Right cardiac atrium (tissue), 5 donors: Measurements from ENCODE around the gene TMEM117. TPM values are rescaled to one million over a fixed set of nuclear protein-coding genes. Genes with fewer than 3 reads are reported as not detected.
A peak's percentile ranks its signal among the peaks of the same experiment; 100 is the strongest.

Source experiments
- ATAC-seq, 2 donors: fragments of 200-7000 bp; cut with Tn5 transposase; one replicate each; pipeline versions ENCODE4 v1.8.0 to v1.9.1; 2020; ENCODE audit warnings: moderate library complexity in 2 of 2, mild to moderate bottlenecking in 1 of 2
- DNase-seq, 3 donors: peaks; one replicate each; pipeline ENCODE4 v3.0.0-alpha.2; 2020
- H3K27ac ChIP-seq: one replicate; pipeline ENCODE4 v1.5.1; 2013; ENCODE audit warnings: mild to moderate bottlenecking, low read length, control low read depth, moderate library complexity
- H3K27me3 ChIP-seq: one replicate; pipeline ENCODE4 v1.6.1; 2013; ENCODE audit not compliant: control insufficient read depth, insufficient read depth
- H3K4me1 ChIP-seq: one replicate; pipeline ENCODE4 v1.6.1; 2013; ENCODE audit warnings: low read length; ENCODE audit not compliant: control insufficient read depth, insufficient read depth
- H3K4me3 ChIP-seq: one replicate; pipeline ENCODE4 v1.5.1; 2013; ENCODE audit warnings: low read length, control low read depth
- H3K9me3 ChIP-seq: one replicate; pipeline ENCODE4 v1.6.1; 2013; ENCODE audit warnings: low read length; ENCODE audit not compliant: control insufficient read depth
- WGBS: extraction: QIAGEN DNeasy Blood & Tissue Kit; methylation state at CpG from one replicate; pipeline ENCODE4 v1.1.7; 2013; 5-methylcytosine and 5-hydroxymethylcytosine counted together
- intact Hi-C, 4 donors: fragments of 100-400 bp; cut with DNase I; formaldehyde crosslinking; loops; one replicate each; pipeline versions ENCODE4 v1.11.0 to v1.14.0; 2022 to 2023
- polyA plus RNA-seq: library from polyadenylated mRNA; stranded (reverse); fragments of 200-250 nt; gene quantifications from one replicate; pipeline ENCODE4 v1.2.3, GENCODE V29; 2013
- total RNA-seq, 4 donors: library from RNA; stranded (reverse); fragmentation: NEBNext Ultra II Directional; extraction: Animal tissue kit (Norgen Biotek cat#: 25700); gene quantifications; one replicate each; pipeline ENCODE4 v1.2.1, GENCODE V29; 2021
- donor health status: healthy with polysubstance abuse.
- donor health status: DM: no; HTN: yes; CAD: no.
- donor health status: DM: no; HTN: no; CAD: no.
- donor health status: DM: no; HTN: yes; CAD: no; lungs with severe emphysema.
- donor health status: DM: yes; HTN: yes; CAD: no.

The TMEM117 gene
- total and polyA plus RNA-seq, 5 donors = 8.0 to 13.0 (median 11.7) TPM

DNA sequence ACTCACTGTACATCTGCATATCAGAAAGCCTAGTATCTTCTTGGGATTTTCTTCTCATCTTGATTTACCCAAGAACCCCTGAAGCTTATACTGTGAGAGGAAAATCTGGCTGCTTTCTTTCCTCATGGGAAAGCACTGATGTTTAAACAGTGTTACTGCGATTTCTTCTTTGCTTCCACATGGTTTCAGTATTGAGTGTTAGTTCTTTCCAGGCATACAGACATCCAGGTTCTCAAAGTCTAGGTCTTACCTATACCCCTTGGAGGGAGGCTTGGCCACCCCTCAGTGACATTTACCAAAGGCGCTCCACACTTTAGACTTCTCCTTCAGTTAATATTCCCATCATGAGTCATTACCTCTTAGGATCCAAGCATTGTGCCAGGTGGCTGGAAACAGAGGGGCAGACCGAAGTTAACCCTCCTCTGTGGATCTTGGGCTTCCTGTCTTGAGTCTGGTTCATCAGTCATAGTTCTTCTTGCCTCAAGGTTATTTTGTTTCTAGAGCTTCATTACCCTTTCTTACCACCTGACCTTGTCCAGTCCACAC, 79.1 kb downstream of the TMEM117 start:
- Histone ChIP-seq H3K9me3 (no peaks in the 10 kb centered on the region), H3K27ac (no peak overlapping the region), H3K4me3 (no peak overlapping the region), H3K27me3 (no peaks in the 10 kb centered on the region), H3K4me1 (no peaks in the 10 kb centered on the region)
- no peak for DNase-seq
- 72% methylated on average over 3 of the region's 3 CpGs for WGBS
- peak; percentile 30 to 55 for ATAC-seq
- intact Hi-C loops = no loop called here

DNA sequence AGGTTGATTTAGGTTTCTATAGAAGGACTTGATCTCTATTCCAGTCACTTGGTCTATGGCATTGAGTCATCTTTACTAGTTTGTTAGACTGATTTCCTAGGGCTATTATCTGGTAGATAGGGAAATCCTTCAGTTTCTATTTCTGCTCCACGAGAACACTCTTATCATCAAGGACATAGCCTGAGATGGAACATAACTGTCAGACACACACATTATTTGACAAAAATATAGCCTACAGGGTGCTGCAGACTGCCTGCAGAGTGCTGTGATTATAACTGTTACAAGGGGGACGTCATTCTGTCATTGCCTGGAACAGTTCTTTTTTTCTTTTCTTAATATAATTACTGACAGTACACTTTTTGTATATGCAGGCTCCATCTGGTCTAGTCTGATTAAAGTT, 82.0 kb downstream of the TMEM117 start:
- H3K4me1 ChIP-seq = no peaks in the 10 kb centered on the region
- H3K27me3 ChIP-seq = no peaks in the 10 kb centered on the region
- DNase-seq (no peak), ATAC-seq (peak; percentile 84 to 91)
- H3K4me3 ChIP-seq = no peak overlapping the region
- H3K9me3 ChIP-seq = no peaks in the 10 kb centered on the region
- peak overlapping the region; percentile 68 for H3K27ac ChIP-seq
- 36% methylated on average over 2 of the region's 2 CpGs for WGBS
- intact Hi-C loops = no loop called here

DNA sequence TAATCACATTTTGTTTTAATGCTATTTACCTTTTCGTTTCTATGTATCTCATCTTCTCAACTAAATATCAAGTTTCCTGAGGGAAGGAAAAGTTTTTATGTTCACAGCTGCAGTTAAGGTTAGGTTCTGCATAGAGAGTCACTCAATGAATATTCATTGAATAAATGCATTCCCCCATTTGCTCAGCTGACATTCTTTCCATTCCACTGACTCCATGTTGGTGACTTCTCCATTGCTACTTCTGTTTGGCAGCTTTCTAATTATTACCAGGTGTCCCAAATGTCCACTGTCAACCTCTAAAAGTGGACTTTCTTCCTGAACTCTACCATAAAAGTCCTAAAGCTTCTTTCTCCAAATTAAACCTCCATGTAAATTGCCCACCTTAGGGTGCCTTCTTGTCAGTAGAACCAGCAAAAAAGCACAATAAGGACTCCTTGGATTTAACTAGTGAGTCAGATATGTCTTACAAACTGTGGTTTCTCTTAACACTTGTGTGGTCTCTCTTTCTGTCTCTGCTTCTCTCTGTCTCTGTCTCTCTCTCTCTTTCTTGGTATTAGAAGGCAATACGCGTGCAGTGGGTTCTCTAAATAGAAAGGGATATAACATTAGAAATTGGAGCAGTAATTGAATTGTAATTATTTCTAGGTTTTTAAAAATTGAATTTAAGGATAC, 85.9 kb downstream of the TMEM117 start:
- Histone ChIP-seq H3K9me3 (no peaks in the 10 kb centered on the region), H3K27me3 (no peaks in the 10 kb centered on the region), H3K4me3 (no peak overlapping the region), H3K27ac (no peak overlapping the region), H3K4me1 (no peaks in the 10 kb centered on the region)
- DNase-seq (no peak), ATAC-seq (no peak)
- WGBS = 94% methylated on average over 3 of the region's 3 CpGs
- intact Hi-C loops = no loop called here

DNA sequence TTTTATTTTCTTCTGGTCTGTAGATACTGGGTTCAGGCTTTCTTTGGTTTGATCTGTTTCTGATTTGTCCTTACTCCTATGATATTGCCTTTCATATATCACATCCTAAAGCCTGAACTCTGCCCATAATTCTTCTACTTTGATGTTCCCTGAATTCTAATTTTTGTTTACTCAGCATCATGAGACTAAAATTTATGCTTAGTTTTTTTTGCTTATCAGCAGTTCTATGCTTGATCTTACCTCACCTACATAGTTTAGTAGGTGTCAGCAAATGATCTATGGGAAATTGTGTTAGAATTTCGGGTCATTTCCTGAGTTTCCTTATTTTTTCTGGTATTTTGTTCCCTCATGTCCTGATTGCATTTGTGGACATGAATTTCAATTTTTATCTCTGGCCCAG, 94.2 kb downstream of the TMEM117 start:
- no peaks in the 10 kb centered on the region for H3K4me1 ChIP-seq

DNA sequence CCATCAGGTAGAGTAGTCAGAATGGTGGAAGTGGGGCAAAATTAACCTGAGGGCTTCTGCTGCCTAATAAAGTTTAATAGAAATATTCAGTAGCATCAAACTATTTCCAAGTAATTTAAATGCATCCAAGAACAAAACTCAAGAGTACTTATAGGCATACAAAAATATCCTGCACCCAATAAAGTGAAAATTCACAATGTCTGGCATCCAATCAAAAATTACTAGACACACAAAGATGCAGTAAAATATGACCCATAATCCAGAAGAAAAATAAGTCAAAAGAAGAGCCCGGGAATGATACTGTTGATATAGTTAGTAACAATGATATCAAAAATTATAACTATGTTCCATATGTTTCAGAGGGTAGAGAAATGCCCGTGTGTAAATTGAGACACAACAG, 95.3 kb downstream of the TMEM117 start:
- Histone ChIP-seq H3K27me3 (no peaks in the 10 kb centered on the region), H3K4me3 (no peak overlapping the region), H3K9me3 (no peaks in the 10 kb centered on the region), H3K4me1 (no peaks in the 10 kb centered on the region), H3K27ac (no peak overlapping the region)
- 97% methylated on average over 2 of the region's 2 CpGs for WGBS
- intact Hi-C loops = no loop called here
- ATAC-seq (no peak), DNase-seq (no peak)

More for the DNA sequence above, 94.2 kb downstream of the TMEM117 start:
- intact Hi-C loops = no loop called here
- H3K27me3 ChIP-seq = no peaks in the 10 kb centered on the region
- H3K9me3 ChIP-seq = no peaks in the 10 kb centered on the region
- no peak for ATAC-seq
- 68% methylated on average over 1 of the region's 1 CpG for WGBS
- H3K4me3 ChIP-seq = no peak overlapping the region
- H3K27ac ChIP-seq = no peak overlapping the region
- DNase-seq = no peak

DNA sequence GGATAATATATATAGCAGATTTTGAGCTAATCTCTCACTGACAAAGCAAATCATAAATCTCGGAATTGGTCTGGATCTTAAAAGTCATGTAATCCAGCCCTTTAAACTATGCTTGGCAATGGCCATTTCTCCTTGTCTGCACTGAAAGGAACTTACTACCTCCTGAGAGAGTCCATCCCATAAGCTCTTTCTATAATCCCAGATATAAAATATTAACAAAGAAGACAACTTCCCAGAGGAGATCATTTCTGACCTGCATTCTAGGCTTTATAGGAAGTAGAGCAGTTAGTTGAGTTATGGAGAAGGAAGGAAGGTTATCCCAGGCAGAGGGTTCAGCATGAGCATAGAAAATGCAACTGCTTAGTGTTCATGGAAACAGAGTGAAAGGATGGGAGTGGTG, 99.7 kb downstream of the TMEM117 start:
- WGBS = 92% methylated on average over 1 of the region's 1 CpG
- ATAC-seq (no peak), DNase-seq (no peak)
- intact Hi-C loops = no loop called here
- H3K27ac ChIP-seq = no peak overlapping the region
- H3K27me3 ChIP-seq = no peaks in the 10 kb centered on the region
- no peaks in the 10 kb centered on the region for H3K9me3 ChIP-seq
- no peaks in the 10 kb centered on the region for H3K4me1 ChIP-seq
- no peak overlapping the region for H3K4me3 ChIP-seq

DNA sequence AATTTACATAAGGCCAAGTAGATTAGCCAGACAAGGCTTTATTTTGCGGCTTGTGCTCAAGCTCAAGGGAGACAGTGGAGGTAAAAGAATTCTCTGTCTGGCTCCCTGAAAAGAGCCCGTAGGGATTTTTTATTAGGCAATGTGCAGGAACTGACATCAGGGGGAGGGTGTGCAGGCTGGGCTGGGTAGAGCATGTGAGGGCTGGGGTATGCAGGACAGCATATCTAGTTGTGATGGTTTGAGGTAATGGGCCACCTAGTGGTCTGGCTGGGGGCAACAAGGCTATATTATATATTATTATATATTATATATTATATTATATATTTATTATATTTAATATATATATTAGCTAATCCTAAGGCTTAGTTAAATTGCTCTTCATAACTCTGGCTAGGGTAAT, 102.1 kb downstream of the TMEM117 start:
- no peaks in the 10 kb centered on the region for H3K4me1 ChIP-seq
- H3K27ac ChIP-seq = no peak overlapping the region
- 69% methylated on average over 2 of the region's 2 CpGs for WGBS
- ATAC-seq (no peak), DNase-seq (no peak)
- H3K4me3 ChIP-seq = no peak overlapping the region
- H3K27me3 ChIP-seq = no peaks in the 10 kb centered on the region
- intact Hi-C loops = no loop called here
- no peaks in the 10 kb centered on the region for H3K9me3 ChIP-seq

DNA sequence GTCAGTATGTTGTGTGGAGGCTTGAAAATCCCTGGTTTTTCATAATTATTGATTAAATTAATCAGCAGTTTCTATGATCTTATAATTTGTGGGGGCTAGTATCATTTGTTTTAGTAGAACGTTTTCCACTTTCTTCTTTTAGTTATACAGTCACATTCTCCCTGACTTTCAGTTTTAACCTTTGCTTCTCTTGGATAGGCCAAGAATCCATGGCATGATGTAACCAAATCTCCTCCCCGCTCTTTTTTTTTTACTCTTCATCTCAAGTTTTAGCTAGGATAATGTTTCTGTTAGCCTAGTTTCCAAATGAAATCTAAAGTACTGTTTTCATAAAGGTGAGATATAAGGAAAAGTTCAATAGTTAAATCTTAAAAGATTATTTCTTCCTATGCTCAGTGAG, 106.5 kb downstream of the TMEM117 start:
- no peaks in the 10 kb centered on the region for H3K9me3 ChIP-seq
- H3K4me1 ChIP-seq = no peaks in the 10 kb centered on the region
- 66% methylated on average over 2 of the region's 2 CpGs for WGBS
- DNase-seq = no peak
- no peak overlapping the region for H3K4me3 ChIP-seq
- no peak overlapping the region for H3K27ac ChIP-seq
- intact Hi-C loops = no loop called here
- no peak for ATAC-seq
- no peaks in the 10 kb centered on the region for H3K27me3 ChIP-seq

DNA sequence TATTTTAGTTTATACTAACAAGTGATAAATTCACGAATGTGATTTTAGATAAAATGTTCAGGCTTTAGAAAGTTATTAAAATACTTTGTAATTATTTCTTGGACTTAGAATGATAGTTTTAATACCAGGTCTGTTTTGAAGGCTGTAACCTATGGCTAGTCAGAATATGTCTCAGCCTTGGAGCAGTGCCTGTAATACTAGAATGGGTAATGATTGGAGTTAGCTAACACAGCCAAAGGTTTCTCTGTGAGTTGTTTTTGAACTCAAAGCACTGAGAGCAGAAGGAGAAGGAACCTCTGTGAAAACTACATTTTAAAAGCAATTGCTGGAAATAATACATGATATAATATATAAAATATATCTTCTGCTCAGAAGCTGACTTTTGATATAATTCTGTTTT, 110.1 kb downstream of the TMEM117 start:
- H3K27ac ChIP-seq = no peak overlapping the region
- no peaks in the 10 kb centered on the region for H3K4me1 ChIP-seq
- ATAC-seq (no peak), DNase-seq (no peak)
- WGBS = 74% methylated on average over 1 of the region's 1 CpG
- H3K4me3 ChIP-seq = no peak overlapping the region
- no peaks in the 10 kb centered on the region for H3K27me3 ChIP-seq
- intact Hi-C loops = no loop called here
- H3K9me3 ChIP-seq = no peaks in the 10 kb centered on the region

DNA sequence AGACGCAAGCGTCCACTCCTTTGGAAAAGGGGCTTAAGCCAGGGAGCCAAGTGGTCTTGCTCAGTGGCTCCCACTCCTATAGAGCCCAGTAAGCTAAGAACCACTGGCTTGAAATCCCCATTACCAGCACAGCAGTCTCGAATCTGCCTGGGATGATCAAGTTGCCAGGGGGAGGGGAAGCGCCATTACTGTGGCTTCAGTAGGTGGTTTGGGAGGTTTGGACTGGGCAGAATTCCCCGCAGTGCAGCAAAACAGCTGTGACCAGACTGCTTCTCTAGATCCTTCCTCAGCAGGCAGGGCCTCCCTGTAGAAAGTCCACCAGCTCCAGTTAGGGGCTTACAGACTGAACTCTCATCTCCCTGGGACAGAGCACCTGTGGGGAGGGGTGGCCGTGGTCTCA, 115.4 kb downstream of the TMEM117 start:
- ATAC-seq = no peak
- WGBS = 90% methylated on average over 6 of the region's 6 CpGs
- no peak for DNase-seq
- Histone ChIP-seq H3K27me3 (no peaks in the 10 kb centered on the region), H3K4me1 (no peaks in the 10 kb centered on the region), H3K27ac (no peak overlapping the region), H3K4me3 (no peak overlapping the region), H3K9me3 (no peaks in the 10 kb centered on the region)
- intact Hi-C loops = no loop called here

DNA sequence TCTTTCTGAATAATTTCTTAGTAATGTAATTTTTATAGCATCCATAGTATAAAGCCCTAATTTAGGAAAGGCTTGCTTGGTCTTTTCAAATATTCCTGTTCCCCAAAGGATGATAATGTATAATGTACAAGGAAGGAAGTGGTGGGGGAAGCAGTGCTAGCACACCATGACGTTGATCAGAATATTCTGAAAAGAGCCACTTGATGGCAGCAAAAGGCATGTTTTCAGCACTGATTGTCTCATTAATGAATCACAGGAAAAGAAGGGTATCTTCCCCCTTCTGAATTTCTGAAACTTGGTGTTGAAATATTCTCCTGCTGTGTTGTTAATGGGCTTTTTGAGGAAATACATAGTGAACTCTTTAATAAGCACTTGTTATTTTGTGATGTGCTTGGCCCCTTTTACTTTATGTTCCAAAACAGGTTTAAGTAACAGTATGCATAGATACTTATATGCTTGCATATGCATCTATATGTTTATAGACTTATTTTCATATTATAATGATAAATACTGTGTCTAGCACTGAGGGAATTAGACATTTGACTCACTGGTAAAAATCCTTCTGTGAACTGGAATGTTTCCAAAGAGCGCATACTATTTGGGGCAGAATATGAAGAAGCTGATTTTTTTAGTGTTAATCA, 122.0 kb downstream of the TMEM117 start:
- intact Hi-C loops = no loop called here
- ATAC-seq (peak; percentile 72 to 81), DNase-seq (no peak)
- H3K9me3 ChIP-seq = no peaks in the 10 kb centered on the region
- no peak overlapping the region for H3K27ac ChIP-seq
- 40% methylated on average over 2 of the region's 2 CpGs for WGBS
- no peaks in the 10 kb centered on the region for H3K27me3 ChIP-seq
- H3K4me1 ChIP-seq = no peaks in the 10 kb centered on the region
- H3K4me3 ChIP-seq = no peak overlapping the region
